ENCODE results near the gene ATP1A1.

ATP1A1 gene

GRCh38 chr1:116414364-116414763 lies 41.3 kb downstream of the ATP1A1 start:
- DNase-seq (ENCODE audit: low read depth in 2 of 2) = no peak

GRCh38 chr1:116415200-116415698 lies 42.2 kb downstream of the ATP1A1 start:
- no peak for DNase-seq (ENCODE audit: low read depth in 2 of 2)

- no peak for DNase-seq (ENCODE audit: low read depth in 2 of 2)
Measured at GRCh38 chr1:116415699-116416533, 42.9 kb downstream of the ATP1A1 start.

- no peak for DNase-seq (ENCODE audit: low read depth in 2 of 2)
Measured at GRCh38 chr1:116416854-116417513, 43.9 kb downstream of the ATP1A1 start.

- no peak for DNase-seq (ENCODE audit: low read depth in 2 of 2)
Measured at GRCh38 chr1:116417678-116418077, 44.6 kb downstream of the ATP1A1 start.

GRCh38 chr1:116418091-116418830 lies 45.2 kb downstream of the ATP1A1 start:
- peak; percentile 82 to 84 for DNase-seq (ENCODE audit: low read depth in 2 of 2)

GRCh38 chr1:116420417-116421200 lies 47.6 kb downstream of the ATP1A1 start:
- DNase-seq (ENCODE audit: low read depth in 2 of 2) = no peak

GRCh38 chr1:116424438-116424837 lies 51.4 kb downstream of the ATP1A1 start:
- DNase-seq (ENCODE audit: low read depth in 2 of 2) = no peak

- no peak for DNase-seq (ENCODE audit: low read depth in 2 of 2)
Measured at GRCh38 chr1:116424863-116425262, 51.8 kb downstream of the ATP1A1 start.

GRCh38 chr1:116425987-116426386 lies 52.9 kb downstream of the ATP1A1 start:
- DNase-seq (ENCODE audit: low read depth in 2 of 2) = no peak

- DNase-seq (ENCODE audit: low read depth in 2 of 2) = no peak
Measured at GRCh38 chr1:116426401-116426800, 53.4 kb downstream of the ATP1A1 start.

- DNase-seq (ENCODE audit: low read depth in 2 of 2) = no peak
Measured at GRCh38 chr1:116428576-116428975, 55.5 kb downstream of the ATP1A1 start.

- DNase-seq (ENCODE audit: low read depth in 2 of 2) = no peak
Measured at GRCh38 chr1:116429821-116430374, 56.9 kb downstream of the ATP1A1 start.

GRCh38 chr1:116431870-116432500 lies 58.9 kb downstream of the ATP1A1 start:
- no peak for DNase-seq (ENCODE audit: low read depth in 2 of 2)

- DNase-seq (ENCODE audit: low read depth in 2 of 2) = no peak
Measured at GRCh38 chr1:116432655-116433265, 59.7 kb downstream of the ATP1A1 start.

- DNase-seq (ENCODE audit: low read depth in 2 of 2) = no peak
Measured at GRCh38 chr1:116433275-116434257, 60.5 kb downstream of the ATP1A1 start.

GRCh38 chr1:116434849-116435248 lies 61.8 kb downstream of the ATP1A1 start:
- DNase-seq (ENCODE audit: low read depth in 2 of 2) = no peak

- DNase-seq (ENCODE audit: low read depth in 2 of 2) = no peak
Measured at GRCh38 chr1:116435806-116436610, 63.0 kb downstream of the ATP1A1 start.
